Measurements from ENCODE around the gene GPR156.
"Not testable (repeated sequence)": the region's sequence is repeated elsewhere in the genome, so short reads cannot be mapped to it uniquely, and the experiment has no call there.

GPR156 gene

DNA sequence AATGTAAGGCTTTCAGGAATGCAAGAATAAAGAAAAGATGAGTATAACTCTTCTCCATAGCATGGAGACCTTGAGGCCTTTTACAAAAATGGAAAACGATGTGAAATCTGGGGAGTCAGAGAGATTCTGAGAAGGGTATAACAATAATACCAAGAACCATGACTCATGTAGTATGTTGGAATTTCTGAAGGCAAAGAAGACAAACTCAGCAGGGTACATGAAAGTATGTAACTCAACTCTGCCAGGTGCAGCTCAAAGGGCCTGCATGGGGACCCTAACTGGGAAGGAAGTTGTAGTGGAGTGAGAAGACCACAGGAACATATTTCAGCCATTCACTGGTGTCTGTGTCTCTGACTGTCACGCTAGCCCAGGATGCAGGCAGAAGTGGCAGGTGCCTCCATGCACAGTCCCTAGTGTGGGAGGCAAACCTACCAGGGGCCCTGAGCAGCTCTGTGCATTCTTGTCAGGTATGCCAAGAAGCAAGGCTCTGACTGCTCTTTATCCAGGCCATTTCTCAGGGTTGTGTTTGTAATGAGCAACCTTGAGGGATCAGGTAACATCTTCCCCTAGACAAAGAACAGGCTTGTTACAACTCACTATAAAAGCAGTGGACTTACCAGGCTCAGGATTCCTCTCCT, 57.2 kb downstream of the GPR156 start:
- Histone ChIP-seq H3K4me2 (ENCODE audit: low read length) (no peak overlapping the region), H3K27ac (ENCODE audit: low read depth, low read length, poor library complexity, severe bottlenecking) (no peak overlapping the region), H3K79me2 (ENCODE audit: insufficient read depth, low read length) (no peaks in the 10 kb centered on the region), H3K9me3 (ENCODE audit: low read length) (no peaks in the 10 kb centered on the region), H4K20me1 (ENCODE audit: insufficient read depth, low read length) (no peaks in the 10 kb centered on the region), H2AFZ (ENCODE audit: low read length) (no peak overlapping the region), H3F3A (ENCODE audit: insufficient read depth, low read length) (no peaks in the 10 kb centered on the region), H3K27me3 (ENCODE audit: insufficient read depth, low read length) (no peaks in the 10 kb centered on the region), H3K4me1 (ENCODE audit: insufficient read depth, low read length, severe bottlenecking) (no peaks in the 10 kb centered on the region), H3K4me3 (ENCODE audit: low read depth, low read length, poor library complexity, severe bottlenecking) (no peak overlapping the region), H3K9me2 (ENCODE audit: low read depth, low read length) (no peaks in the 10 kb centered on the region), H3K9ac (ENCODE audit: low read length) (no peak overlapping the region), H3K36me3 (ENCODE audit: insufficient read depth, low read length) (no peaks in the 10 kb centered on the region)
- TF ChIP-seq, protein P1, sequence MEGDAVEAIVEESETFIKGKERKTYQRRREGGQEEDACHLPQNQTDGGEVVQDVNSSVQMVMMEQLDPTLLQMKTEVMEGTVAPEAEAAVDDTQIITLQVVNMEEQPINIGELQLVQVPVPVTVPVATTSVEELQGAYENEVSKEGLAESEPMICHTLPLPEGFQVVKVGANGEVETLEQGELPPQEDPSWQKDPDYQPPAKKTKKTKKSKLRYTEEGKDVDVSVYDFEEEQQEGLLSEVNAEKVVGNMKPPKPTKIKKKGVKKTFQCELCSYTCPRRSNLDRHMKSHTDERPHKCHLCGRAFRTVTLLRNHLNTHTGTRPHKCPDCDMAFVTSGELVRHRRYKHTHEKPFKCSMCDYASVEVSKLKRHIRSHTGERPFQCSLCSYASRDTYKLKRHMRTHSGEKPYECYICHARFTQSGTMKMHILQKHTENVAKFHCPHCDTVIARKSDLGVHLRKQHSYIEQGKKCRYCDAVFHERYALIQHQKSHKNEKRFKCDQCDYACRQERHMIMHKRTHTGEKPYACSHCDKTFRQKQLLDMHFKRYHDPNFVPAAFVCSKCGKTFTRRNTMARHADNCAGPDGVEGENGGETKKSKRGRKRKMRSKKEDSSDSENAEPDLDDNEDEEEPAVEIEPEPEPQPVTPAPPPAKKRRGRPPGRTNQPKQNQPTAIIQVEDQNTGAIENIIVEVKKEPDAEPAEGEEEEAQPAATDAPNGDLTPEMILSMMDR (IDR thresholded peaks at IDR 0.05; ENCODE audit: low read length): no peak
- TF ChIP-seq EZH2 (IDR thresholded peaks at IDR 0.05; ENCODE audit: borderline replicate concordance, low read length): no peak

DNA sequence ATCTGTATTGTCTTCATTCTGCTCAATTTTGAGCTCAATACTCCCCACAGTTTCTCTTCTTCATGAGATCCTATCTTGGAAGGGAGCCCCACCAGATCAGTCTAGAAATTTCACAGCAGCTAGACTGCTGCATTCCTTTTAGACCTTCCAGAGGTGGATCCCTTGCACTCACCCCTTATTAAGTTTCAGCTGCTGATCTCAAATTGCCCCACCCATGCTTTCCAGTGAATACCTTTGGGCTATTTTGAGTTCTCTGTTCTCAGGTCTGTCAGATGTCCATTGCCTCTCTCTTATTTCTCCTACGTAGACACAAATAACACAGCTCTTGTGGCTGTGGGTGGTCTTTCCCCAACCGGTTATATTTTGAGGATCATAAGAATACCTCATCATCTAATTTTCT, 60.8 kb downstream of the GPR156 start:
- Histone ChIP-seq H3K79me2 (ENCODE audit: insufficient read depth, low read length) (no peaks in the 10 kb centered on the region), H3K9me3 (ENCODE audit: low read length) (no peaks in the 10 kb centered on the region), H3K9ac (ENCODE audit: low read length) (no peak overlapping the region), H3K9me2 (ENCODE audit: low read depth, low read length) (no peaks in the 10 kb centered on the region), H2AFZ (ENCODE audit: low read length) (no peak overlapping the region), H3K4me1 (ENCODE audit: insufficient read depth, low read length, severe bottlenecking) (no peaks in the 10 kb centered on the region), H3K36me3 (ENCODE audit: insufficient read depth, low read length) (no peaks in the 10 kb centered on the region), H3K27me3 (ENCODE audit: insufficient read depth, low read length) (no peaks in the 10 kb centered on the region), H3K4me2 (ENCODE audit: low read length) (no peak overlapping the region), H3K4me3 (ENCODE audit: low read depth, low read length, poor library complexity, severe bottlenecking) (no peak overlapping the region), H4K20me1 (ENCODE audit: insufficient read depth, low read length) (no peaks in the 10 kb centered on the region), H3F3A (ENCODE audit: insufficient read depth, low read length) (no peaks in the 10 kb centered on the region), H3K27ac (ENCODE audit: low read depth, low read length, poor library complexity, severe bottlenecking) (no peak overlapping the region)
- no peak for TF ChIP-seq EZH2 (IDR thresholded peaks at IDR 0.05; ENCODE audit: borderline replicate concordance, low read length)
- TF ChIP-seq, protein P1 (IDR thresholded peaks at IDR 0.05; ENCODE audit: low read length): no peak

DNA sequence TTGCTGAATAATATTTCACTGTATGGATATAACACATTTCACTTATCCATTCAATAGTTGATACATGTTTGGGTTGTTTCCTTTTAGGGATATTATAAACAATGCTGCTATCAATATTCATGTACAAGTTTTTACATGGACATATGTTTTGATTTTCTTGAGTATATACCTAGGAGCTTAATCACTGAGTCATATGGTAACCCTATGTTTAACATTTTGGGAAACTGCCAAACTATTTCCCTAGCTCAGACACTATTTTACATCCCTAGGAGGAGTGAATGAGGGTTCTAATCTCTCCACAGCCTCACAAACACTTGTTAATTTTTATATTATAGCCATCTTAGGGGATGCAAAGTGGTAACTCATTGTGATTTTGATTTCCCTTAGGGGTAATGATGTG, 66.0 kb downstream of the GPR156 start:
- no peak overlapping the region for H3K4me3 ChIP-seq (ENCODE audit: low read depth, low read length, poor library complexity, severe bottlenecking)
- H3K9me3 ChIP-seq (ENCODE audit: low read length): no peaks in the 10 kb centered on the region
- no peaks in the 10 kb centered on the region for H3K36me3 ChIP-seq (ENCODE audit: insufficient read depth, low read length)
- H3K4me2 ChIP-seq (ENCODE audit: low read length): no peak overlapping the region
- no peak overlapping the region for H3K27ac ChIP-seq (ENCODE audit: low read depth, low read length, poor library complexity, severe bottlenecking)
- no peaks in the 10 kb centered on the region for H4K20me1 ChIP-seq (ENCODE audit: insufficient read depth, low read length)
- no peaks in the 10 kb centered on the region for H3K27me3 ChIP-seq (ENCODE audit: insufficient read depth, low read length)
- no peaks in the 10 kb centered on the region for H3K9me2 ChIP-seq (ENCODE audit: low read depth, low read length)
- no peak overlapping the region for H2AFZ ChIP-seq (ENCODE audit: low read length)
- H3K9ac ChIP-seq (ENCODE audit: low read length): no peak overlapping the region
- TF ChIP-seq EZH2 (IDR thresholded peaks at IDR 0.05; ENCODE audit: borderline replicate concordance, low read length): no peak
- TF ChIP-seq, protein P1 (IDR thresholded peaks at IDR 0.05; ENCODE audit: low read length): no peak
- H3F3A ChIP-seq (ENCODE audit: insufficient read depth, low read length): no peaks in the 10 kb centered on the region
- H3K79me2 ChIP-seq (ENCODE audit: insufficient read depth, low read length): no peaks in the 10 kb centered on the region
- H3K4me1 ChIP-seq (ENCODE audit: insufficient read depth, low read length, severe bottlenecking): no peaks in the 10 kb centered on the region

DNA sequence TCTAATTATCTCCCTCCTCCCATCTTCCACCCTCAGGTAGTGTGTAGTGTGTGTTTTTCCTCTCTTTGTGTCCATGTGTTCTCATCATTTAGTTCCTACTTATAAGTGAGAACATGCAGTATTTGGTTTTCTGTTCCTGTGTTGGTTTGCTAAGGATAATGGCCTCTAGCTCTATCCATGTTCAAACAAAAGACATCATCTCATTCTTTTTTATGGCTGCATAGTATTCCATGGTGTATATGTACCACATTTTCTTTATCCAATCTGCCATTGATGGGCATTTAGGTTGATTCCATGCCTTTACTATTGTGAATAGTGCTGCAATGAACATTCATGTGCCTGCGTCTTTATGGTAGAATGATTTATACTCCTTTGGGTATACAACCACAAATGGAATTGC, 68.4 kb downstream of the GPR156 start:
- H3K4me2 ChIP-seq (ENCODE audit: low read length); H4K20me1 ChIP-seq (ENCODE audit: insufficient read depth, low read length); H3K27ac ChIP-seq (ENCODE audit: low read depth, low read length, poor library complexity, severe bottlenecking); H3K9ac ChIP-seq (ENCODE audit: low read length); H2AFZ ChIP-seq (ENCODE audit: low read length); H3K27me3 ChIP-seq (ENCODE audit: insufficient read depth, low read length); H3K9me2 ChIP-seq (ENCODE audit: low read depth, low read length); H3K9me3 ChIP-seq (ENCODE audit: low read length); H3K36me3 ChIP-seq (ENCODE audit: insufficient read depth, low read length); H3K4me3 ChIP-seq (ENCODE audit: low read depth, low read length, poor library complexity, severe bottlenecking); H3K4me1 ChIP-seq (ENCODE audit: insufficient read depth, low read length, severe bottlenecking); H3K79me2 ChIP-seq (ENCODE audit: insufficient read depth, low read length); H3F3A ChIP-seq (ENCODE audit: insufficient read depth, low read length): not testable (repeated sequence)

Measured in OCI-LY1 (cell line).